HG02885 (cell line): ENCODE data around the gene UBASH3A.

Experiments
- ATAC-seq: cut with Tn5 transposase; IDR thresholded peaks from one replicate; pipeline ENCODE4 v1.9.1; 2021; ENCODE audit warnings: mild to moderate bottlenecking; ENCODE audit not compliant: unreplicated experiment, poor library complexity

Gene UBASH3A

DNA sequence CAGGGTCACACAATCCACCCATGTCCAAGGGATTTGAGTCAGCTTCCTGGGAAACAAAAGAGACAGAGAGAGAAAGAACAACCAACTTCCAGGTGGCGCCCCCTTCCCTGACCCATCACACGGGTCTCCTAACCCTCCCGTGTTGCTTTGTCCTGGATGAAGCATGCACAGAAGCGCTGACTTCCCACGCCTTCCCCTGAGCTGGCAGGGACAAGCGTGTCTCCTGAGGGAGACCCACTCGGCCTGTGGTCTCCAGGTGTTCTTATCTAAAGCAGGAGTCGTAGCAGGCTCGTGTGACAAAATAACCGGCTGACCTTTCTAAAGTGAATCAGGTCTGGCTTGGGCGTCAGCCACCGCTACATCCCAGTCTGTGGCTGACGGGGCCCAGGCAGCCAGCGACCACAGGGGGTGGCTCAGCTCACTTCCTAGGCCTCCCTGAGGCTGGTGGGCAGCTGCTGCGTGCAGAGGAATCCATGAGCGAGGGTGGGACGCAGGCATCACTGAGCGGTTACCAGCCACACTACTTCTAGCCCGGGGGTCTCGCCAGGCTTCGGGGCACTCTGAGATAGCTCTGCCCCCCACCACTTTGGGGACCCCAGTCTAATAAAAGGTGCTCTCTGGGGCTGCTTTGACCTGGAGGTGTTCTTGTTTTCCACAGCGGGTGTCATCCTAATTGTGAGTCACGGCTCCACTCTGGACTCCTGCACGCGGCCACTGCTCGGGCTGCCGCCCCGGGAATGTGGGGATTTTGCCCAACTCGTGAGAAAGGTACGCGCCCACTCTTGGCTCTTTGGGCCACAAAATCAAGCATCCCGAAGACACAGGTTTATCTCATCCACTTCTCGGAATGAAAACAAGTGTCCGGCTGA is 40.4 kb downstream of the UBASH3A start:
- no peak for ATAC-seq

DNA sequence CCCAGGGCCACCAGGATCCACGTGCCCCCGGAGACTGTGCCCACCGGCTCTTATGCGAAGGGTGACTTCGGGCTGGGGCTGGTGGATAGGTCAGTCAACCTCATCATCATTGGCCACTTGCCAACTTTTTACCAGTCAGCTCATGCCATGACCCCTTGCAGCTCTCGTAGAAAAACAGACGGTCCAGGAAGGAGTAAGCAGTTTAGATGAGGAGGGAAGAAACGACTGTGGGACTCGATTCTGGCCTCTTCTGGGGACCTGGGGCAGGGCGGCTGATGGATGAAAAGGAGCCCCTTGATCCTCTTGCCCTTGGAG is 41.0 kb downstream of the UBASH3A start:
- no peak for ATAC-seq

DNA sequence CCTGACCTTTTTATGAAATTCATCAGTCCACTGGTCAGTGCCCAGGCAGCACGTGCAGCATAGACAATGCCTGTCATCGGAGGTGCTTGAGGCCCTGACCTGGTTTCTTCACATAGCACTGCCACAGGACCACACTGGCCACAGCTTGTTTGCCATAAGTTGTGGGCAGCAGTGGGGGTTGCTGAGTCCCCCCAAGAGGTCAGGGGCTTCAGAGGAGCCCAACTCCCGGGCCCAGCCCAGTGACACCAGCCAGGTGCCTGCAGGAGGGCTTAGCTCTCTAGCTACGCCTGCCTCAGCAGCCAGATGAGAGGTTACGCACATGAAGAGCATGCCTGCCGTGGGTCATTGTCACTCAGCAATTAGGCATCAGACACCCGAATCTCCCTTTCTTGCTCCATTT is 41.6 kb downstream of the UBASH3A start:
- ATAC-seq: no peak

DNA sequence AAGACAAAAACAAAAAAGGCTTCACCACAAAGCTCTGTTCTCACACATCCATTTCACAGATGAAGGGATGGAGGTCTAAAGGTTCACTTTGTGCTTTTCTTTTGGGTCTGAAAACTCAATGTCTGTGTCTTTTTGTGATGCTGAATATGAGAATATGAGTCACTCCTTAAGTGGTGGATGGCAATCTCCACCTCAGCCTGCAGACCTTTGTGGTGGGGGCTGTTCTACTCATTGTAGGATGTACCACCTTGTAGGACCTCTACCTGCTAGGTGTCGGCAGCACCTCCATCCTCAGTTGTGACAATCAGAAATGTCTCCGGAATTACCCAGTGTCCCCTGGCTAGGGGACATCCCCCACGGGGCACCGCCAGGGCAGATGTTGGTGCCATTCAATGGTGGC is 42.8 kb downstream of the UBASH3A start:
- ATAC-seq: no peak

DNA sequence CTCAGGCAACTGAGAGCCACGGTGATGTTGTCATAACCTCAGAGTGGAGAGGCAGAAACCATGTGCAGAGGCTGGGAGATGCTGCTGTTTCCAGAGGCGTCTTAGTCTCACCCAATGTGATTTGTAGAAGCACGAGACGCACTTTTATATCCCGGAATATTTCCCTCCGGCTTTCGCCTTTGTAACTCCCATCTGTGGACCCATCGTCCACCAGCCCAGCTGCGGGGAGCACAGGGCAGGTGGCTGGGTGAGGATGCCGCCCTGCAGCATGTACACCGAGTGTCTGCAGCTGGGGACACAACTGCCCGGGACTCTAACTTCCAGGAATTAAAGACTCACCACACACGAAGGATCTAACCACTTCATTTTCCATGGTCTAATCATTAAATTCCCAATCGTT is 43.5 kb downstream of the UBASH3A start:
- ATAC-seq: no peak

DNA sequence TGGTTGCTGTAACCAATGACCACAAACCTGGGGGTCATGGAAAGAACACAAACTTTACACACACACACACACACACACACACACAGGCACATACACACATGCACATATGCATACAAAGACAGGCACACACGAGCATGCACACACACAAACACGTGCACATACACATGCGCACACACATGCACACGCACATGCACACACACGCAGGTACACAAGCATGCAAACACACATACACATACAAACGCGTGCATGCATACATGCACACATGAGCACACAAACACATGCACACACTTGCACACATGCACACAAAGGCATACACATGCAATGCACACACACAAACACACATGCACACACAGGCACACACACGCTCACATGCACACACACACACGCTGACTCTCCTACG is 44.0 kb downstream of the UBASH3A start:
- no peak for ATAC-seq

DNA sequence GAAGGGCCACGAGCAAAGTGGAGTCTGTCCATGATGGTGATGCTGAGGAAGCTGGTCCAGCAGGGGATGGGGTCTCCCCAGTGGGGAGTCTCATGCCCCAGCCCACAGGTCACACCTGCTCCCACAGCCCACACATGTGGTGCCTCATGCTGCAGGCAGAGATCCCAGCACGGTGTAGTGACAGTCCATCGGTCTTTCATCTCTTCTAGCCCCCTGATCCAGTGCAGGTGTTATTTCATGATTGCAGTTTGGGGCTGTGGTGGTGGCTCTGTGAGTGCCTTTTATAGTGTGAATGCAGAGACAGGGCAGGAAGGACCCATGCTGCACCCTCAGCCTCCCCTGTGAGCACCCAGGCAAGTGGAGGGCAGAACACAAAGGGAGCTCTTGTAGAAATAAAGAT is 45.0 kb downstream of the UBASH3A start:
- no peak for ATAC-seq

DNA sequence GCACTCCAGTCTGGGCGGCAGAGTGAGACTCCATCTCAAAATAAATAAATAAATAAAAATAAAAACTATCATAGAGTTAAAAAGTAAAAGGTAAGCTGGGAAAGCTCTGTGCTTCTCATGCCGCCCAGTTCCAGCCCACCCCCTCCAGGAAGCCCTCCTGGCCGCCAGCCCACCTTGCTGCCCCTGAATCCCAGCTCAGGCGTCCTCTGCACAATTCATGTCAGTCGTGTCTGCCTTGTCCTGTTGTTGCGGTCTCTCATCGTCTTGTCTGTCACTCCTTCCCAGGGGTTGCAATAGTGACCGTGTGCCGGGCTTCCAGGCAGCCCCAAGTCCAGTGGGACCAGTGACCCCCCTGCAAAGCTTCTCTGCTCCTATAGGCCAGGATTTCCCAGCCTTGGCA is 48.2 kb downstream of the UBASH3A start:
- no peak for ATAC-seq

DNA sequence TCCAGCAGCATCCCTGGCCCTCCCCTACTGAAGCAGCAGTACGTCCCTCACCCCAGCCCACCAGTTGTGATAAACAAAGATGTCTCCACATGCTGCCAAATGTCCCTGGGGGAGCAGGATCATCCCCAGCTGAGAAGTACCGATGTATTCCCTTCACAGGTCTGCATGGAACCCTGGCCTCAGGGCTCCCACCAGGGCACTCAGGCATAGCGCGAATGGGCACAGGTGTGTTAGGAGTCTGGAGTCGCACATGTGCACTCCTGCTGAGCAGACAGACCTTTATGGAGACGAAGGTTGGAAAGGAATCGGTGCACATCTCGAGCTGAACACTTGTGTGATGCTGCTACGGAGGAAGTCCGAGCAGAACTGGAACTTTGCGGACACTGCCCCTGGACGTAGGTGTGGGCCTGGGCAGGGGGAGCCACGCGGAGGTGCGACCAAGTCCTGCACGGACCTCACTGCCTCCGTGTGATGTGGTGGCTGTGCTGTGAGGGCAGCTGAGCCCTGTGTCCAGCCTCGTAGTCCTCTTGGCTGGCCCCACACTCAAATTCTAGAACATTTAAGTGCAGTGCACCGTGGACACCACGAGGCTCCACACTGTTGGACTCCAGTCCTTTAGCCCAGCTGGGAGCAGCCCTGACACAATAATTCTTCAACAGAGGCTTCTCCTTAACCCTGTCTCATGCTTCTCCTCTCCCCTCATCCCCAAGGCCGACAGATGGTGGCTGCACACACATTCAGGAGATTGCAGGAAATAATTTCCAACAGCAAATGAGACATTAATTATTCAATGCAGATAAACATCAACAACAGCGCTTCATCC is 48.9 kb downstream of the UBASH3A start:
- no peak for ATAC-seq

DNA sequence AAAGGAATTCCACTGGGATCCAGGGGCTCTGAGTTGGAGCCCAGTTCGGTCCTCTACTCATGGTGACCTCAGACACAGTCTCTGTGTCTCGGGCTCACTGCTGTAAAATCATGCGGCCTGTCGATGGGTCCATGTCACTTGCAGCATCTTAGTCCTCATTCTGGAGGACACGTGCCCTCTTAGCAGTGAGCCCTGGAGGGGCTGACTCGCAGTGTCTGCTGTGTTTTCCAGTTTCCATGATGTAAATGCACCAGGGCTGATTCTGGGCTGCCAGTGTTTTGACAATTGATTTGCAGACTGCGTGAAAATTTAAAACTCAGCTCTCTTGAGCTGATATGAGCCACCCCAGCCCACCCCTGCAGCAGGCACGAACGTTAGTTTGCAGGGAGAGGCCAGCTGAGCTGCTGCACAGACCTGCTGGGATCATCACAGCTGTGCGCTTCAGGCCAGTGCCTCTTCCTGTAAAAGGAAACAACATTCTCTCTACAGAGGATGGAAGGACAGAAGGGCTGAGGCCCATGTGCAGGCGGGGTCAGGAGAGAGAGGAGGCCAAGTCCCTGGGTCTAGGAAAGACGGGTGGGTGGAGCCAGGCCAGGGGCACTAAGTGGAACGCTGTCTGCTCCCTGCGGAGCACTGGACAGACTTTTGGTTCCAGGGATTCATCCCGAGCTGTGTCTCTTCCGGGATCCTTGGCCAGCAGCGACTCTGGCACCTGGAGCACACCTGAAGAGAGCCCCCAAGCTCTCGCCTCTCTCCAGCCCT is 49.7 kb downstream of the UBASH3A start:
- ATAC-seq: no peak

DNA sequence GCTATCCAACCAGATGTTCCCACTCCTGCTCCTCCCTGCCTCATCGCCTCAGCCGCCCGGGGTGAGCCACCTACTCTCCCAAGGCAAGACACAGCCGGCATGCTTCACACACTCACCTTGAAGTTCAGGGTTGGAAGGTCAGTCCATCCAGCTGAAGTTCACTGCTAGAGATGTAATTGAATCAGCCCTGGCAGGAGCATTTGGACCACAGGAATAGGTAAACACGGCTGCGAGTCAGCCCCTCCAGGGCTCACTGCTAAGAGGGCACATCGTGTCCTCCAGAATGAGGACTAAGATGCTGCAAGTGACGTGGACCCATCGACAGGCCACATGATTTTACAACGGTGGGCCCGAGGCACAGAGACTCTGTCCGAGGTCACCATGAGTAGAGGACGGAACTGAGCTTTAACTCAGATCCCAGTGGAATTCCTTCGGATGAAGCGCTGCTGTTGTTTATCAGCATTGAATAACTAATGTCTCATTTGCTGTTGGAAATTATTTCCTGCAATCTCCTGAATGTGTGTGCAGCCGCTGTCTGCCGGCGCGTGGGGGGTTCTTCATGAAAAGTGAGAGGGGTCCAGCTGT is 50.4 kb downstream of the UBASH3A start:
- ATAC-seq: no peak

DNA sequence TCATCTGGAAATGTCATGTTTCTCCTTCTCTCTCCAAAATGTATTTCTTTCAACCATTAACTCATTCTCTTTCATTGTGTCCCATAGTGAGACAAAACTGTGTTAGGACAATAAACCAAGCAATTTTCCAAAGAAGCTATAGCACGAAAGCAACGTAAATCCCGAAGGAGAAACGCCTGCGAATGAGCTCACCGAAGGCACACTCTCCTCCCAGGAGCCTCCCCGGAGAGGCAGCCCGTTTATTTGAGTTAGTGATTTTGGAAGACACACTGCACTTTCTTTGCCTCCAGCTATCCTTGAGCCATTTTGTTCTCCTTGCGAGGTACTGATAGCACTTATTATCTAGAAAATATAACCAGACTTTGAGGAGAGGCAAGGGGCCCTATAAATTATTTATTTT is 51.1 kb downstream of the UBASH3A start:
- ATAC-seq: no peak

DNA sequence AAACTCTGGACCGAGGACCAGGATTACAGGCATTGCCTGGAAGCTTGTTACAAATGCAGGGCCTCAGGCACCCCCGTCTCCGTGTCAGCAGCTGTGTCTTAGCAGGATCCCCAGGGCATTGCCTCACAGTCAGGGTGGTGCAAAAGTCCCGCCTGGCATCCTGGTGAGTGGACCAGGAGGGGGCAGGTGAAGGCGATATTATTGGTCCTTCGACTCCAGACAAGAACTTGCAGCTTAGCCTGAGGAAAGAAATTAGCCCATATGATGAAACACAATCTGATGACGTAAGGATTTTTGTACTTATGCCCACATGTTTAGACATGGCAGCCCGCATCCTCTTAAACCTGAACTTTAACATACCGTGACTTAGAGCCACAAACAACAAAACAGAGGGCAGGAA is 51.5 kb downstream of the UBASH3A start:
- ATAC-seq: no peak

DNA sequence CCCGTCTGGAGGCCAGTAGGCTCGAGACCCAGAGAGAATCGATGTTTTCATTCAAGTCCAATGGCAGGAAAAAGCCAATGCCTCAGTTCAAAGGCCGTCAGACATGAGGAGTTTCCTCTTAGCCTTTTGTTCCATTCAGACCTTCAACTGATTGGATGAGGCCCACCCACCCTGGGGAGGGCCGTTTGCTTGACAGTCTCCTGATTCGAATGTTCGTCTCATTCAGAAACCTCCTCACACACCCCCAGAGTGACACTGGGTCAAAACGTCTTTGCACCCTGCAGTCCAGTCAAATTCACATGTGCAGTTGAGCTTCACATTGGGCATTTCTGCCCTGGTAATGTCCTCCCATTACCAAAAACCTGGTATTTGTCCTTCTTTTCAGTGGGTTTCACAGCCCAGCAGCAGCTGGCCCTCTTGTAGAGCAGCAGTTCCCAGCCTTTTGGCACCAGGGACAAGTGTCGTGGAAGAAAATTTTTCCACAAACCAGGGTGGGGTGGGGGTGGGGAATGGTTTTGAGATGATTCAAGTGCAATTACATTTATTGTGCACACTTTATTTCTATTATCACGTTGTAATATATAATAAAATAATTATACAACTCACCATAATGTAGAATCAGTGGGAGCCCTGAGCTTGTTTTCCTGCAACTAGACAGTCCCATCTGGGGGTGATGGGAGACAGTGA is 52.2 kb downstream of the UBASH3A start:
- no peak for ATAC-seq

DNA sequence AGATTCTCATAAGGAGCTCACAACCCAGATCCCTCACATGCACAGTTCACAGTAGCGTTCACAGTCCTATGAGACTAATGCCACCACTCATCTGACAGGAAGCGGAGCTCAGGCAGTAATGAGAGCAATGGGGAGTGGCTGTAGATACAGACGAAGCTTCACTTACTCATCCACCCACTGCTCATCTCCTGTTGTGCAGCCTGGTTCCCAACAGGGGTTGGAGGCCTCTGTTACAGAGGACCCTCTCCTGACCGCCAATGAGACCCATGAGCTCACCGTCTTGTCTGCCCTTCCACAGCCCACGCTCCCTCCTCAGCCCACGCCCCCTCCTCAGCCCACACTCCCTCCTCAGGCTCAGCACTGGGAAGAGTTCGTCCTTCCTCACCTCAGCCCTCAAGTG is 52.8 kb downstream of the UBASH3A start:
- ATAC-seq: no peak

DNA sequence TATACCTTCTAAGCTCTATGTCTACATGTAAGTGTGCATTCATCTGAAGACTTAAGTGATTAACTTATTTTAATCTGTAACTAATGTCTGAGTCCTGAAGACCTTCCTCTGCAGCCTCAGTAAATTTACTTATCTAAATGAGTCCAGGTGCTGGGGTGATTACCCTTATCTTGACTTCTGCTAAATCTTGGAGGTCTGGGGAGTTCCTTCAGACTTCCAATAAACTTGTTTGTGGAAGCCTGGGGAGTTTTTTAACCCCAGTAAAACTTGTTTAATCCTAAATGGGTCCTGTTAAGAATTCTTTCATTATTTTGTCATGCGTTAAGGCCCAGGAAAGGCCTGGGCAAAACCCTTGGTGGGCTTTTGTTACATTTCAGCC is 55.4 kb downstream of the UBASH3A start:
- ATAC-seq: no peak

DNA sequence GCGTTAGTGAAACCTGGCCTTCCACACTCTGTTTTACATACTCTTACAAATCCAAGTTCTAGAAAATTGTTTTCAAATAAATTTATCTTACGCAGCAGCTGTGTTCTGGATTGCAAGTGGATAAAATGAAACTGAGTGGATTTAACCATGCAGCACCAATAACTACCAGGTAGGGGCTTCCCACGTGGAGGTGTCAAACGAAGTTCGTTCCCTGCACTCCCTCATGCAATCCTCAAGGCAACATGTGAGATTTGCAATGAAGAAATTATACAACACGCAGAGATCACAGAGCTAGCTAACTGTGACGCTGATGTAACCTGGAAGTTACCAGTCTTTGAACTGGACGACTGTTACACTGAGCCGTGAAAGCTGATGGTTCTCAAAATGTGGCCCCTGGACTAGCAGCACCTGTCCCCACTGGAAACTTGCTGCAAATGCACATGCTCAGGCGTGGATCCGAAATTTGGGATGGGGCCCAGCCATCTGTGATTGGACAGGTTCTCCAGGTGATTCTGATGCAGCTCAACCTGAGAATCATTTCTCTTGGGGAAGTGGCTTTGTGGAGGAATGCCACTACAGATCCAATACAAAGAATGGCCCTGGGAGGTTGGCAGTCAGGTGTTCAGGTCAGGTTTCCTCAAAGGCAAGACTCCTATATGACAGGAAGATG is 56.0 kb downstream of the UBASH3A start:
- no peak for ATAC-seq

DNA sequence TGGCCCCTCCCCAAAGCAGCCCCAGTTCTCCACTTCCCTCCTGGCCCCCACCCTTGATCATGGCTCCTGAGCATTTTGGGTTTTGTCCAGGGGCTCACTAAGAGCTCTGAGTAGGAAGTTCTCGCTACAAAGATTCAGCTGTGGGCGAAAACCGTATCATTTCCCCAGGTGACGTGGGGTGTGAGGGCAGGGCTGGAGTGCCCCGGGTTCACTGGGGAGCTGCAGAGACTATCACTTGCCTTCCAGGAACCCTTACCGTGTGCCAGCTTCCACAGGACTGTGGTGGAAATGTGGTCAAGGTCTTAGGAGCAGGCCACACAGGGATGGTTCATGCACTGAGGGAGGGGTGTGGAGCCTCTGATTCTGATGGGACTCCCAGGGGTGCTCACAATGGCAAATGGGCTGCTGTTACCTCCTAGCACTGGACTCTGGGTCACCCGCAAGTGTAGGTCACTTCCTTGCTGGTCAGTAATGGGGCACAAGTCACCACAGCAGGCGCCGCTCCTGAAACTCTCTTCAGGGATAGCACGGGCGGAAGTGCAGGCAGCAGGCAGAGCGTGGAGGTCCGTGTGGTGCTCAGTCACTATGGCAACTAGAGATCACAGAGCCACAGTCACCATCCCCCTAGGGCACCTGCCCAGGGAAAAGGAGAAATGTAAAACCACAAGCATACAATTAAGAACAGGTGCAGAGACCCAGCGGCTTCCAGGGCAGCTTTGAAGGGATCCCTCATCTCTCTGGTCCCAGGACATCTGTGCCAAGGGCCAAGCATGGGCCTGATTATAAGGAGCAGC is 56.9 kb downstream of the UBASH3A start:
- ATAC-seq: peak; percentile 46

DNA sequence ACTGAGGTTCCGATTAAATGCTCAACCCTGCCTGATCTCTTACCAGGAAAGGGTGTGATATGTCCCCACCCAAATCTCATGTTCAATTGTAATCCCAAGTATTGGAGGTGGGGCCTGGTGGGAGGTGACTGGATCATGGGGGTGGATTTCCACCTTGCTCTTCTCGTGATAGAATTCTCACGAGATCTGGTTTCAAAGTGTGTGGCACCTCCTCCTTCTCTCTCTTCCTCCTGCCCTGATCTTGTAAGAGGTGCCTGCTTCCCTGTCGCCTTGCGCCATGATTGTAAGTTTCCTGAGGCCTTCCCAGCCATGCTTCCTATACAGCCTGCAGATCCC is 57.5 kb downstream of the UBASH3A start:
- ATAC-seq: no peak
